Kidney (tissue), 14 donors: Measurements from ENCODE around the gene KDF1. TPM values are rescaled to one million over a fixed set of nuclear protein-coding genes. Genes with fewer than 3 reads are reported as not detected.

Source experiments
- DNase-seq, 5 donors: peaks; one replicate each; pipeline ENCODE4 v3.0.0-alpha.2; 2013 to 2020
- FAIRE-seq: peaks from 2 replicates; lab custom pipeline; 2012; peaks lifted over from hg19 to GRCh38; lab: Jason Lieb, UNC
- H3K27ac ChIP-seq, 2 donors: one replicate each; pipeline ENCODE4 v1.7.0; 2013; ENCODE audit warnings: low read depth in 2 of 2, low read length in 2 of 2, inconsistent platforms in 1 of 2
- H3K27me3 ChIP-seq: one replicate; pipeline ENCODE4 v1.7.1; 2013; ENCODE audit warnings: low read length, inconsistent platforms; ENCODE audit not compliant: control insufficient read depth, insufficient read depth
- H3K36me3 ChIP-seq, 3 donors: one replicate each; pipeline versions ENCODE4 v1.7.0 to v1.7.1; 2013; ENCODE audit warnings: low read length in 3 of 3, control low read depth in 1 of 3, inconsistent platforms in 1 of 3; ENCODE audit not compliant: insufficient read depth in 3 of 3, control insufficient read depth in 2 of 3
- H3K4me1 ChIP-seq, 3 donors: one replicate each; pipeline versions ENCODE4 v1.7.0 to v1.7.1; 2013; ENCODE audit warnings: low read length in 3 of 3, inconsistent platforms in 1 of 3, low read depth in 1 of 3; ENCODE audit not compliant: control insufficient read depth in 2 of 3, insufficient read depth in 2 of 3
- H3K4me3 ChIP-seq, 3 donors: one replicate each; pipeline versions ENCODE4 v1.7.0 to v1.8.1; 2013; ENCODE audit warnings: low read length in 3 of 3, control low read depth in 1 of 3, inconsistent platforms in 1 of 3
- H3K9ac ChIP-seq, 3 donors: one replicate each; pipeline versions ENCODE4 v1.7.0 to v1.7.1; 2013; ENCODE audit warnings: low read length in 3 of 3, control low read depth in 1 of 3, inconsistent platforms in 1 of 3
- H3K9me3 ChIP-seq, 3 donors: one replicate each; pipeline versions ENCODE4 v1.7.0 to v1.7.1; 2013; ENCODE audit warnings: low read length in 3 of 3, control low read depth in 1 of 3, inconsistent platforms in 1 of 3; ENCODE audit not compliant: control insufficient read depth in 2 of 3, insufficient read depth in 1 of 3
- CTCF ChIP-seq: IDR thresholded peaks from 3 replicates; pipeline ENCODE4 v1.5.1; 2012; ENCODE audit warnings: mild to moderate bottlenecking, moderate library complexity, borderline replicate concordance; ENCODE audit not compliant: insufficient read depth; ENCODE audit errors: extremely low read depth
- intact Hi-C: fragments of 100-400 bp; cut with DNase I; formaldehyde crosslinking; loops from one replicate; pipeline ENCODE4 v1.11.1; 2022
- polyA plus RNA-seq: library from polyadenylated mRNA; stranded (reverse); fragments of 350-450 nt; fragmentation: Illumina TruSeq; extraction: RNeasy Lipid Tissue Mini Kit (QIAGEN cat#74804); gene quantifications from one replicate; pipeline ENCODE4 v1.2.3, GENCODE V29; 2014; ENCODE audit warnings: low read depth, low replicate concordance; ENCODE audit not compliant: insufficient read depth
- total RNA-seq: library from RNA; stranded (reverse); fragmentation: NEBNext Ultra II Directional; extraction: Animal tissue kit (Norgen Biotek cat#: 25700); gene quantifications from one replicate; pipeline ENCODE4 v1.2.1, GENCODE V29; 2021
- donor health status: control.
- donor health status: control.
- donor health status: control.
- donor health status: control.
- donor health status: control.
- donor health status: DM: yes; HTN: yes; CAD: no.
- donor health status: Normal renal cell carcinoma (clear cell type).

Gene KDF1
- total and polyA plus RNA-seq, 2 donors from 2014 or later = 14.1 to 19.3 TPM

- intact Hi-C loops = no loop called here
- no peak for TF ChIP-seq CTCF
These were observed 12.6 kb upstream of the KDF1 start for GRCh38 chr1:26972821-26973220.

GRCh38 chr1:26972390-26972789 lies 12.1 kb upstream of the KDF1 start:
- Histone ChIP-seq H3K36me3 (no peaks in the 10 kb centered on the region), H3K27ac (no peak overlapping the region), H3K9me3 (no peaks in the 10 kb centered on the region), H3K9ac (no peak overlapping the region), H3K27me3 (no peaks in the 10 kb centered on the region), H3K4me3 (no peak overlapping the region), H3K4me1 (no peaks in the 10 kb centered on the region)
- DNase-seq = no peak
- intact Hi-C loops = no loop called here
- FAIRE-seq = no peak
- TF ChIP-seq CTCF = no peak

More at GRCh38 chr1:26972821-26973220, 12.6 kb upstream of the KDF1 start:
- H3K4me3 ChIP-seq = no peak overlapping the region
- H3K4me1 ChIP-seq = no peaks in the 10 kb centered on the region
- no peaks in the 10 kb centered on the region for H3K27me3 ChIP-seq
- no peak overlapping the region for H3K27ac ChIP-seq
- H3K9ac ChIP-seq = no peak overlapping the region
- DNase-seq (no peak), FAIRE-seq (no peak)
- no peaks in the 10 kb centered on the region for H3K36me3 ChIP-seq
- H3K9me3 ChIP-seq = no peaks in the 10 kb centered on the region

- no peak for DNase-seq
- Histone ChIP-seq H3K27ac (no peak overlapping the region), H3K4me3 (no peak overlapping the region), H3K9ac (no peak overlapping the region), H3K4me1 (no peaks in the 10 kb centered on the region), H3K27me3 (no peaks in the 10 kb centered on the region), H3K9me3 (no peaks in the 10 kb centered on the region), H3K36me3 (no peaks in the 10 kb centered on the region)
- no peak for FAIRE-seq
- no peak for TF ChIP-seq CTCF
- intact Hi-C loops = no loop called here
These were observed 11.3 kb upstream of the KDF1 start for GRCh38 chr1:26971590-26971989.

- H3K9me3 ChIP-seq = no peaks in the 10 kb centered on the region
- H3K36me3 ChIP-seq = no peaks in the 10 kb centered on the region
- intact Hi-C loops = no loop called here
- TF ChIP-seq CTCF = no peak
- H3K9ac ChIP-seq = no peak overlapping the region
- no peaks in the 10 kb centered on the region for H3K27me3 ChIP-seq
- H3K4me1 ChIP-seq = no peaks in the 10 kb centered on the region
- FAIRE-seq = no peak
- peak in 1 of 5 donors; percentile 28 for DNase-seq
- no peak overlapping the region for H3K27ac ChIP-seq
- no peak overlapping the region for H3K4me3 ChIP-seq
These were observed 10.5 kb upstream of the KDF1 start for GRCh38 chr1:26970810-26971209.
